ENCODE measurements around the gene MLLT3.

DNA sequence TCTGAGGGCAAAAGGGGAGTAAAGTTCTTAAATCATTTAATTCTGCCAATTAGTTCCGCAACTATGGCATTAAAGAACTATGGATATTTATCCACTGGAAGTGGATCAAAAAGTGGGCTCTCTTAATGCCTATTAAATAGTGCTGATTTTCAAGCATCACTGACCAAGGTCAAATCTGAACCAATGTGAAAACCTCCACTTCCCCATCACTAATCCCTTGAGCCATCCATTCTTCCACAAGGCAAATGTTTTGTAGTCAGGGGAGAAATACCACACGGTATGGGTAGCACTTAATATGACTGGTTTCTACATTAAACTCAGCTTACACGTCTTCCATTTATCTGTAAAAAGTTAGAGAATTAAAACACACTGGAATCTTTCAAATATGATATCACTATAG lies 57.6 kb downstream of the MLLT3 start:
- TF ChIP-seq TAF1 (IDR thresholded peaks at IDR 0.05; ENCODE audit: borderline replicate concordance, insufficient read depth, low read length) (no peak), REST (IDR thresholded peaks at IDR 0.05; ENCODE audit: insufficient read depth in 1 of 2, low read depth in 2 of 2, low read length in 2 of 2) (no peak), POLR2AphosphoS5 (IDR thresholded peaks at IDR 0.05; ENCODE audit: low read depth, low read length) (no peak)

All from PFSK-1 (cell line).